Endothelial cell of hepatic sinusoid (primary cell): Measurements from ENCODE around the gene SERGEF.

Experiments
- in situ Hi-C: cut with HindIII; loops from 2 replicates; pipeline ENCODE4 v1.10.0; 2017; ENCODE audit warnings: low sequenced_read_pairs

Gene SERGEF

DNA sequence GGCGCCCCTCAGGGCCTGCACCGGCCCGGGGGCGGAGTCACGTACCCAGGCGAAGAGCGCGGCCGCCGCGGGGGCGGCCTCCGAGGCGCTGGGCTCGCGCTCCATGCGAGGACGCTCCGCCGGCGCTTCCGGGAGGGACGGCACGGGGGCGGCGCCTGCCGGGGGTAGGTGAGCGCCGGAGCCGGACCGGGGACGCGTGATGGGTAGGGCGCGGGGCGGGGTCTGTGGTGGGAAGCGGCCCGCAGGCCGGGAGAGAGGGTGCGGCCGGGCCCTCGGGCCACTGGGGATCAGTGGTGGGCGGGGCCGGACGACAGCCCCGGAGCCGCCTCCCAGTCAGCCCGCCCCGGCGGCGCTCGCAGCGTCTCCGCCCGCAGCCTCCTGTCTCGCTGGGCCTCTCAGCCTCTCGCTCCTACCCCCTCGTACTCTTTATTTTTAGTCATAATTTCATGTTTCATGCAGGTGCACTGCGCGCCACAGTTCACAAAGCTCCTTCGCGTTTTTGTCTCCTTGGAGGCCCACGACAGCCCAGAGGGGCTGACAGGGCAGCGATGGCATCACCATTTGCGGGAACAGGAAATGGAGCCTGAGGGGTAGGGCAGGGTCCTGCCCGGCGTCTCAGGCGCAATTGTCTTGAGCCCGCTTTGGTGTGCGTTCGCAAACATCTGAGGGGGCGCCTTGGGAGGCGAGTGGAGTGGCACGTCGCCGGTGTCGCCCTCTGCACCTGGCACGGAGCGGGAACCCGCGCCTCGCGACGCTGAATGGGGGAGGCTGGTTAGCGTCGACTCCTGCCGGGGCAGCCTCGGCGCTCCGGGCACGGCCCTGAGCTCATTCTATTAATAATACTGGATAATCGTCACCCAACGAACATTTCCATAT is at the start of gene SERGEF:
Gene SERGEF (minus strand): TSS at position 142 of the 876 bp plus-strand sequence. CDS start 37 bp downstream, at position 105.
- in situ Hi-C loops: no loop called here

DNA sequence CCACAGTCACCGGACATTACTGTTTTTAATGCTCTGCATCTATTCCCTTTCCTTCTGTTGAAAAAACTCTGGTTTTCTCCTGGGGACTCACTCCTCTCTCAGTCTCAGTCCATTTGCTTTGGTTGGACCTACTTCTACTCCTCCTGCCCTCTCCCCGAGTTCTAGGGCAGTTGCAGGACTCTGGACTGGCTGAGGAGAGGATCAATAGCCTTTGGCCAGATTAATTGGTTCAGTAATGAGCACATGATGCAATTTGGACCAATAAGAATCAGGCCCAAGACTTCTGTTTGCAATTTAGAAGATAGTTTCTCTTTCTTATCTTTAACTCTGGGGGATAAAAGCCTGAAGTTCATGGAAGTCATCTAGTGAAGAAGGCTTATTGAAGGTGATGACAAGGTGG is 48.5 kb upstream of the SERGEF start:
- in situ Hi-C loops: loop anchor here (5.0 kb wide), 3 partner anchors 36 to 409 kb away; no protein-coding TSS in a partner anchor

DNA sequence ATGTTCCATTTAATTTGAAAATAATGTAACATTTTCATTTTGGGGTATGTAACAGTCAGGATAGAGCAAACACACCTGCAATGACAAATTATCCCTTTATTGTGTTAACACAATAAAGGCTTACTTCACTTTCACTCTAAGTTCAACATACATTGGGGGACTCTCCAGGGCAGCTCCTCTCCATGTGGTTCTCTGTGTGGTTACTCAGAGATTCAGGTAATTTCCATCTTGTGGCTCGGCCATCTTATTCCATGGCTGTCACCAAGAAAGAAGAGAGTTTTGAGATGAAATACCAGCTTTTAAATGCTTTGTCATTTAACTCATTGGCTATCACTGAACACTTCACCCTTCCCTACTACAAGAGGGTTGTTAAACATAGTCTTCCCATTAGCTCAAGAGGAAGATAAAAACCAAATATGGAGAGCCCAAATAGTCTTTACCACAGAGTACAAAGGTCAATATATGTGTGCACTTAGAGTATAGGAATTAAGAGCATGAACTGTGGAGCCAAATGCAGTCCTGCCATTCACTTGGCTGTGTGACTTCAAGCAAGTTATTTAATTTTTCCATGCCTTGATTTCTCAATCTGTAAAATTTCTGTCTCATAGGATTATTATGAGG is 43.8 kb upstream of the SERGEF start:
- in situ Hi-C loops: no loop called here

DNA sequence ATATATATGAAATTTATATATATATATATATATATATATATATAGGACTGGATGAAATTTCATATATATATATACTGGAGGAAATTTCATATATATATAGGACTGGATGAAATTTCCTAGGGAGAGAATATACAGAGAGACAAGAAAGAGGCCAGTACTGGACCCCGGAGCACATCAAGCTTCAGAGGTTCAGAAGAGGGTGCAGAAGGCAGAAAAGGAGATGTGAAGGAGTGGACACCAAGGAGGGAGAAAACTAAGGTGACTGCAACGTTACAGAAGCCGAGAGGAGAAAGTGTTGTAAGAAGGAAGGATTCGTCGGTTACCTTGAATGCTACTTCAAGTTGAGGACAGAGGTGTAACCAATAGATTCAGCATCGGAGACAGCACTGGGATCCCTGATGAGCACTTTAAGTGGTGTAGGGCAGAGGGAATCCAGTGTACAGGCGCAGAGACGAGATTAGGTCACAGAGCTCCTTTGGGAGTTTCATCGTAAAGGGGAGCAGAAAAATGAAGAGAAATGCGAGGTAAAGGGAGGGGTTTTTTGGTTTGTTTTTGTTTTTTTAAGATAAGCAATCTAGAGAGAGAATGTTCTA is 41.8 kb upstream of the SERGEF start:
- in situ Hi-C loops: no loop called here

DNA sequence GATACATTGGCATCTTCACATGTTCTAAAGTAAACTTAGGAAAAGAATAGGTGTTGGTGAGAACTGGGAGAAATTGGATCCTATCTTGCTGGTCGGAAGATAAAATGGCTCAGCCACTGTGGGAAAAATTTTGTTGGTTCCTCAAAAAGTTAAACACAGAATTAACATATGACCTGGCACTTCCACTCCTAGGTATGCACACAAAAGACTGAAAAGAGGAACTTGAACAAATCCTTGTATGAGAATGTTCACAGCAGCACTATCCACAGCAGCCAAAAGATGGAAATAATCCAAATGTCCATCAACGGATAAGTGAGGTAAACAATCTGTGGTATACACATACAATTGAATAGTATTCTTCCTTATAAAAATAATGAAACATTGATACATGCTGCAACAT is 38.0 kb upstream of the SERGEF start:
- in situ Hi-C loops: no loop called here

DNA sequence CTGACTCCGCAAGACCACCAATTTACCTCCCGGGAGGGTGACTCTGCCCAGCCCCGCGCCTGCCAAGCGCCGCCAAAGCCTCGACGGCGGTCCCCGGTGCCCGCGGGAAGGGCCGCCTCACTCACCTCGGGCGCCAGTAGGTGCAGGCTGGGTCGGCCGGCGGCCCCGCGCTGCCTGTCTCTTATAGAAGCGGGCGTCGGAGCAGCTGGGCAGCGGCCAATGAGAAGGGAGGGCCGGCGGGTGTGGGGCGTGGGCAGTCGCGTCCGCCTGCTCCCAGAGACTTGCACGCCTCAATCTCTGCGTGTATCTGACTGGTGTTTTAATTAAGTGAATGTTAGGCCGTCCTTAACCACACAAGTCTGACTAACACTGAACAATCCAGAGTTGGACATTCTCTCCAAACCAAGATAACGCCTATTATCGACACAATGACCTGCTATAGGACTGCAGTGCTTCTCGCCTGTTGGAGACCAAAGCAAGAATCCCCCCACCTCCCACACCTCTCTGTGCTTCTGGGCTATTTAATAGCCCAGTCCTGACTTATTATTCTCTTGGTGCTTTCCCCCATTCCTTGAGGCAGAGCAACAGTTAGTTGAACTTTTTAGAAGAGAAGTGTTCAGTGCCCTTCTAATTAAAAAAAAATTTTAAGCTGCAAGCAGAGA is 33.4 kb upstream of the SERGEF start, which contains the start of gene TPH1:
Gene TPH1 (minus strand): TSS at position 154 of the 662 bp plus-strand sequence. CDS start 5,507 bp downstream, outside the sequence.
- in situ Hi-C loops: no loop called here

DNA sequence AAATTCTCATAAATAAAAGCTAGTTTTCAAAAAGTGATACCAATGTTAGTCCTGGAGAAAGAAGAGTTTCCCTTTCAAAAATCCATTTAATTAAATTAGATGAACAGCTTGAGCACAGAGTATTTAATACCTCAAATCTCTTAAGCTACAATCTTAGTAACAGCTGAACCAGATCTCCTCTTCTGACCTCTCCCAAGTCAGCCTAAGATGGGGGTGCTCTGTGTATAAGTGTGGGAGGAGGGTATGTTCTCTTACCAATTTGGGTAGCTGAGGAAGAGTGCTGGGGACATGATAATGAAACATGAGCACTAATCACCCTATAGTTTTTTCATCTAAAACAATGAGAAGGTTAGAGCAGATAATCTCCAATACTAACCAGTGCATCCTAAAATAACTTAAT is 23.6 kb upstream of the SERGEF start:
- in situ Hi-C loops: no loop called here

DNA sequence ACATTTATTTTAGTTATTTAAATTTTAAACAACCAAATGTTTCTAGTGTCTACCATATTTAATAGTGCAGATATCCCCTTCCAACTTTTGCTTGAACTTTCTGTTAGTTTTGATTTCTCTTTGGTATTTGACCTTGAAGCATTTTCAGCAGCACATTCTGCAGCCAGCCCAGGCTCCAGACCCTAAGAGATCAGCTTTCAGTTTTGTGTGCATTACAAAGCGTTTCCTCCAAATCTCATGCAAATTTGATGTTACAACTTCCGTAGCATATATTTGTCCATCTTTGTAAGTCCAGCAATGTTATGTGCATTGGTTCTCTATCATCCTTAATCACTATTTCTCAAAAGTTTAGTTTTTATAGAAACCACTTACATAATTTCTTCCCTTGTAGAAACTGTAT is 14.6 kb upstream of the SERGEF start:
- in situ Hi-C loops: loop anchor here (5.0 kb wide), 1 partner anchor 85 kb away; no protein-coding TSS in a partner anchor

DNA sequence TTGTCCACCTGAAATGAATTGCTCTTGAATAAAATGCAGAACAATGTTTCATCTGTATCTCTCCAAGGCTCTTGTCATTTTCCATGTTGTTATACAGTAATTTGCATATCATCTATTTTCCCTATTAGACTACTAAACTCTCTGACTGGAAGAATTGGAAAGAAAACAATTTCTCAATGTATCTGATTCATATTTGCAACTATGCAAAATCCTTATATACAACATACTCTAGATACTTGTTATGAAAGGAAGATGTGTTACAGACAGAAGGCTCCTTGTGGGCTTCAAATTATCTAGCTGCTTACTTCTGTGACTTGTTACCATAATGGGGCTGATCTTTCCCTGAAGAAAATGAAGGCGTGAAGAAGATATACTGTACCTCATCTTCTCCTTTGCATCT is 9.6 kb upstream of the SERGEF start:
- in situ Hi-C loops: no loop called here

DNA sequence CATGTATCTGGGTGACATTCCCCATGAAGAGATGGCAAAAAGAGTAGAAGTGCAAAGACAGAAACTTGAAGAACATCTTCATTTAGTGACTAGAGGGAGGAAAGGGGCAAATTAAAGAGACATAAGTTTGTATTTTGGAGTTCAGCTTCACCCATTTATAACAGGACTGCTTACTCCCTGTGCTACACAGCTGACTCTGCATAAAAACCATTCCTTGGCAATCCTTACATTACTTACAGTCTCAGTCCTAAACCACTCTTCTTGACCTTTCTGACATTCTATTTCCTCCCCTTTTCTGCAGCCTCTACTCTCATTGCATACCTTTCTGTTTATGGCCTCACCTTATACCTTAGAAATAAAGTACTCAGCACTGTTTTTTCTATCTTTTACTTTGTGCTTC is 6.8 kb upstream of the SERGEF start:
- in situ Hi-C loops: no loop called here

DNA sequence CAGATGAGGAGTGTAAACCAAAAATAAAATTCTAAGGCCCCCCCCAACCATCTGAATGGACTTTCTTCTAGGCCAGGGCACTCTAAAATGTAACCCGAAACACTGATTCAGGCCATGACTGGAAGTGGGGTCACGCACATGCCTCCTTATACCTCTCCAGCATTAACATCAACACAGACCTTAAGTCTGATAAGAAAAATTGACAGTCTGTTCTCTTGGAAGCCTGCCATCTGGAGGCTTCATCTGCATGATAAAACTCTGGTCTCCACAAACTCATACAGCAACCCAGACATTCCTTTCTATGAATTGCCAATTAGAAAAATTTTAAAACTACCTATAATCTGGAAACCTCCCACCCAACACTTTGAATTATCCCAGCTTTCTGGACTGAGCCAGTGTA is 3.9 kb upstream of the SERGEF start:
- in situ Hi-C loops: no loop called here

DNA sequence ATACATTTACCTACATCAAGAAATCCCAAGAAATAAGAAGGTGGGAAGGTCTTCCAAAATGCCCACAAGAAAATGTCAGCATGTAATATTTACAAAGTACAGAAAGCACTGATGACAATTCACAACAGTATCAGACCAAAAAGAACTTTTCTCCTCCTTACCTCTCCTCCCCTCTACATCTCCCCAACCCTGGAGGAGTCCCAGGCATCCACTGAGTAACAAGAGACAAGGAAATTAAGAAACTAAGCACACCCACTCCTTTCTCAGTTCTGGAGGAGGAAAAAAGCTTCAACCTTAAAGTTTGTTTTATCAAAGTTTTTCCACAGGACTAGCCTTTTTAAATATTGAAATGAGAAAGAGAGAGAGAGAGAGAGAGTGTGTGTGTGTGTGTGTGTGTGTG is 2.0 kb upstream of the SERGEF start:
- in situ Hi-C loops: no loop called here

DNA sequence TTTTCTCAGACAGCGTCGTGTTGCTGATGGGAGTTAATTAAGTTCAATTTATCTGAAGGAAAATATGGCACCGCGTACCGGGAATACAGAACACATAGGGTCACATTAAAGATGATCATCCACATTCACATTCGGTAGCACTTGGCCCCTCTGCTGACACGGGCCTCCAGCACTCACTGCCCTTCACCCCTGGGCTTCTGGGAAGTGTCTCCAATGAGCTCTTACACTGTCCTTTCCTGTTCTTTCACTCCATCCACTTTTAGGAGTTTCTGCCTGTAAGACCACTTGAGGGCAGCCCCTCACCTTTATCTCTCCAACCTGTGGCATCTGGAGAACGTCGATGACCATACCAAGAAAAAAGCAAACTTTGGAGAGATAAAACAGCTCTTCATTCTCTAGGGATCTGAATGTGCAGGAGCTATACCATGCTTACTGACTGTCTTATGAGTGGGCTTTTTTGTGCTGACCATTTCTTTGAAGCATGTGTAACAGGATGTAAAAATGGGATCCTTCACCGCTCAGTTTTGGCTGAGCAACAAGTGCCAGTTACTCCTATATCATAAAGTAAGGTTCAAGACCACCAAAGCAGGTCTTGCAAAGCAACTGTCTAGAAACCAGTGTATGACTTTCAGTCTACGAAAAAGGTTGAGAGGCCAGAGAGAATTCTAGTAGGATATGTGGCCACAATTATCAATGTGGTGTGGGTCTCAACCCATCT is 1.1 kb upstream of the SERGEF start:
- in situ Hi-C loops: no loop called here

DNA sequence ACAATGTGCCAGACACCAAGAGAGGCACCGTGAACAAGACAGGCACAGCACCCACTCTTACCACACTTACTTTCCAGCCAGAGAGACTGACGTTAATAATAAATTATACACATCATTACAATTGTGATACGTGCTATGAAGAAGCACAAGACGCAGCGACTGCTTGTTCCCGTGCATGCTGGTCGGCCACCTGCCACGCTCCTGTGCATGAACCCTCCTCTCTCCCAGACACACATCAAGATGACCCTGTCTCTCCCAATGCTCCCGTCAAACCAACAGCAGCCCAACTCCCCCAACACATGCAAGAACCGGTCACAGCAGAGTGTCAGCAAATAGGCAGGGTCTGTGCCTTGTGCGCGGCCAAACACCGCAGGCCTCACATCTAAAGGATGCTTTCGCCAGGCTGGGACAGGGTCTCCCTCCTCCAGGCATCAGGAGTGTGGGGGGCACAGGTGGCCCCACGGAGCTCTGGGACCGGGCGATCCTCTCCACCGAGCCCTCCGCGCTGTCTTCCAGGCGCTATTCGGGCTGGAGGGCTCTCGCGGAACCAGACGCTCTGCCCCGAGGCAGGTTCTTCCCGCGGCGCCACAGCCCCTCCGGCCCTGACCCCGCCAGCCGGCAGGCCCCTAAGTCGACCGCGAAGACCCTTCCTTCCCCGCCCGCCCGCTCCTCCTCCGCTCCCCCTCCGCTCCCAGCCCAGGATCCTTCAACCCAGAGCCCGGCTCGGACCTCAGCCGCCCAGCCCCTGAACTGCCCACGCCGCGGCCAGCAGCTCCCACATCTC is 533 bp downstream of the SERGEF start:
- in situ Hi-C loops: no loop called here

DNA sequence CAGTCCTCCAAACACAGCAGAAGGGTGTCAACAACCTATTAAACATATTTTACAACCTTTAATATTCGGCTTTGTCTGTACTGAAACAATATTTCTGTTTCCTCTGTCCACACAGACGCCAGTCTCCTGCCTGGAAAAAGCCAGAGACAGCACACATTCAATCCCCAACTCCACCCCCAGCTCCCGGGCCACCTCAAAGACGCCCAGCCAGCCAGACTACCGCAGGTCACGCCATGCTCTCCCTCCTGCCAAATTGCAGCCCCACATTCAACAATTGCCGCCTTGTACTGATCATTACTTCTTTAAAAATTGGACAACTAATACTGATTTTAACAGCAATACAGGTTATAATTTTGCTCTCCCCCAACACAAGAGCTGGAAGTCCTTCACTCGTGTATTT is 1.2 kb downstream of the SERGEF start:
- in situ Hi-C loops: no loop called here

DNA sequence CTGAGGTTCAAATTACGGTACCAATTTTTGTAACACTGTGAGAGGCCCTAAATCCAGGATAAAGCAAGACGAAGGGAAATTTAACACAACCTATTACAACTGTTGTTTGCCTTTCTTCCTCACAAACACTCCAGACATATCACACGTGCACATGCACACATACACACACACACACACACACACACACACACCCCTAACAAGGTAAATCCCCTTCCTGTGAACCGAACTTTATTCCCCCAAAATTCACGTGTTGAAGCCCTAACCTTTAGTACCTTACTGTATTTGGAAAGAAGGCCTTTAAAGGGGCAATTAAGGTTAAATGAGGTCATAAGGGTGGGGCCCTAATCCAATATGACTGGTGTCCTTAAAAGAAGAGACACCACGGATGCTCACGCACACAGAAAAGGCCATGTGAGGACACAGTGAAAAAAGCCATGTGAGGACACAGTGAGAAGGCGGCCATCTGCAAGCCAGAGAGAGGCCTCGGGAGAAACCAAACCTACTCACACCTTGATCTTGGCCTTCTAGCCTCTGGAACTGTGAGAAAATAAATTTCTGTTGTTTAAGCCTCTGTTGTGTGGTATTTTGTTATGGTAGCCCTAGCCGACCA is 1.8 kb downstream of the SERGEF start:
- in situ Hi-C loops: no loop called here

DNA sequence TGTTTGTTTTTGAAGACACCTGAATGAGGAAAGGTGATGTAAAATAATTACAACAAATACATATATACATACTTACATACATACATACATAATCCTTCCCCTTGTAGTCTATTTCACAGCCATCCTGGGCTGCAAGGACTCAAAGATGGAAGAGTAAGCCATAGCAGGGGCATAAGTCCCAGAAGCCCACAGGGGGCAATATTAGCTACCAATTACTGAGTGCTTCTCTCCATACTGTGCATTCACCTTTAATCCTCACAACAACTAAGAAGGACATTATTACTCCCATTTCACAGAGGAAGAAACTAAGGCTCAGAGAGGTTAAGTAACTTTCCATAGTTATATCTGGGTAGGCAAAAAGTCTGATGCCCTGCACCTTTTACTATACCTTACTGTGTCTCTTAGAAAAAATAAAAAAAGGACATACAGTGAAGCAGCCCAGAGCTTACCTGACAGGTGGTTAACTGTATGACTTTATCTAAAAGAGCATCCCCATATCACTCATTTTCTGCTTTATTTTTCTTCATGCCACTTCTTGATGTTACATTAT is 2.7 kb downstream of the SERGEF start:
- in situ Hi-C loops: no loop called here

DNA sequence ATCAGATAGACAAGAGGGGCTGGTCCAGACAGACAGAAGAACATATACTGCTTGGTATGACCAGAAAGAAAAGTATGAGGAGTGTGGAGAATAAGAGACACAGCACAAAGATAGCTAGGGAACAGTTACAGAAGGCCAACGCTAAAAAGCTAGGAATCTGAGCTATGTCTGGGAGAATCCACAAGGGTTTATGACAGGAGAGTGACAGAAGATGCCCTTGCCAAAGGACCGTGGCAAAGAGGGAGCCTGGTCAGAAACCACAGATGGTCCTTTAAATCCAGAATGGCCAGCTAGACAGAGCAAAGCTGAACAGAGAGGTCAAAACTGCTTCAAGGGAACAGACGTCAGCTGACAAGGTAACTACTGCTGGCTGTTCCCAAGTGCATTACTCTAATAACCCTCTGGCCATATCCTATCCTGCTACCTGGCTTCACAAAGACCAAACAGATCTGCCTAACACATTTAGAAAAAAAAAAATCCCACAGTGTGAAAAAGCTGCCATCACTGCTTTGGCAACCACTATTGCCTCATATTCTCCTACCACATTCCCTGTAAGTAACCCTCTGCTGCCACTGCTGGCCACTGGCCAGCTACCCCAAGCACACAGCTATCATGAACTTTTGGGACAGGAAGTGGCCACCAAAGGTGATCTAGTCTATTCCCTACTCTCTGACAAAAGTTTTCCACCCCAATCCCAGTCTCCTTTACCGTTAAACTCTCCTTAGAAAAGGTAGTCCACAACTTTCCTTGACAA is 7.3 kb downstream of the SERGEF start:
- in situ Hi-C loops: no loop called here
